Measurements from ENCODE around the gene SHOX. TPM values are rescaled to one million over a fixed set of nuclear protein-coding genes. Genes with fewer than 3 reads are reported as not detected.
A peak's percentile ranks its signal among the peaks of the same experiment; 100 is the strongest.

Gene SHOX
- total RNA-seq, 2 donors from 2014 or later = not detected

DNA sequence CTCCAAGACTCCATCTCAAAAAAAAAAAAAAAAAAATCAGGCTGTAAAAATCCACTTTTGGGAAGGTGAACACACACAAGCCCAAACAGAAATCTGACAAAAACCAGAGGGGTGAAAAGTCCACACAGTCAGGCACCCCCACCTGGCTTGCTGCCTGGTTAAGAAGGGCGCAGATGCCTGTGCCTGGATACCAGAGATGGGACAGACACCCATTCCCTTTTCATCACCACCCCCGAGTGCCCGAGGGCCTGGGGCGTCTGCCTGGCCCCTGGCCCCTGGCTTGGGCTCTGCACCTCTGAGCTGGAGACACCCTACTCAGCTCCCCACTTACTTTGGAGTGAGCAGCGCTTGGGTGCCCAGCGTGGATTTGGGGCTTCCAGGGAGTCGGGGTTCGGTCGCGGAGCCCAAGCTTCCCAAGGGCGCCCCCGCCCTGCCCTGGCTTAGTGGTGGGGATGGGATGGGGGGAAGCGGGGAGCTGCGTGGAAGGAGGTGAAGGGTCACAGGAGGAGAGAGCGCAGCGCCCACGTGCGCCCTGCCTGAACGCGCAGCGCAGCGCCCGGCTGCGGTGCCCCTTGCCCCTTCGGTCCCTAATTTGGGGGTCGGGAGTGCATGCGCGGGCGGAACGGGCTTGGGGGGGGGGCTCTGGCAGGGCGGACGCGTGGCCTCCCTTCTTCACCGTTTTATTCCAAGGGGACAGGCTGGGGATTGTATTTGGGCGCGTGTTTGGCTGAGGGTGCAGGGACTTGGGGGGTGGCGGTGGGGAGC is 11.3 kb downstream of the SHOX start:
- TF ChIP-seq, protein P1, sequence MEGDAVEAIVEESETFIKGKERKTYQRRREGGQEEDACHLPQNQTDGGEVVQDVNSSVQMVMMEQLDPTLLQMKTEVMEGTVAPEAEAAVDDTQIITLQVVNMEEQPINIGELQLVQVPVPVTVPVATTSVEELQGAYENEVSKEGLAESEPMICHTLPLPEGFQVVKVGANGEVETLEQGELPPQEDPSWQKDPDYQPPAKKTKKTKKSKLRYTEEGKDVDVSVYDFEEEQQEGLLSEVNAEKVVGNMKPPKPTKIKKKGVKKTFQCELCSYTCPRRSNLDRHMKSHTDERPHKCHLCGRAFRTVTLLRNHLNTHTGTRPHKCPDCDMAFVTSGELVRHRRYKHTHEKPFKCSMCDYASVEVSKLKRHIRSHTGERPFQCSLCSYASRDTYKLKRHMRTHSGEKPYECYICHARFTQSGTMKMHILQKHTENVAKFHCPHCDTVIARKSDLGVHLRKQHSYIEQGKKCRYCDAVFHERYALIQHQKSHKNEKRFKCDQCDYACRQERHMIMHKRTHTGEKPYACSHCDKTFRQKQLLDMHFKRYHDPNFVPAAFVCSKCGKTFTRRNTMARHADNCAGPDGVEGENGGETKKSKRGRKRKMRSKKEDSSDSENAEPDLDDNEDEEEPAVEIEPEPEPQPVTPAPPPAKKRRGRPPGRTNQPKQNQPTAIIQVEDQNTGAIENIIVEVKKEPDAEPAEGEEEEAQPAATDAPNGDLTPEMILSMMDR (conservative IDR thresholded peaks at IDR 0.05) = no peak
- WGBS, 2 experiments (ENCODE audit: insufficient coverage in 1 of 2, insufficient read length in 1 of 2) = 11 to 28% methylated on average over 4 to 32 of the region's 37 CpGs
- no peaks in the 10 kb centered on the region for H3K9me3 ChIP-seq (ENCODE audit: control insufficient read depth, low read length)
- H3K4me3 Mint-ChIP-seq = no peak overlapping the region
- H3K4me1 ChIP-seq (ENCODE audit: control insufficient read depth, insufficient read depth, low read length) = no peaks in the 10 kb centered on the region
- H3K4me3 ChIP-seq (ENCODE audit: low read length) = no peak overlapping the region
- peaks cover 100% of the 10 kb centered on the region for H3K27me3 ChIP-seq (ENCODE audit: control insufficient read depth, insufficient read depth, low read length, poor library complexity, severe bottlenecking)
- H3K27me3 Mint-ChIP-seq (ENCODE audit: insufficient read depth) = peaks cover 100% of the 10 kb centered on the region
- H3K36me3 ChIP-seq (ENCODE audit: control insufficient read depth, insufficient read depth, low read length) = no peaks in the 10 kb centered on the region
- DNase-seq = peak; percentile 40
- no peaks in the 10 kb centered on the region for H3K36me3 Mint-ChIP-seq (ENCODE audit: low read depth)
- no peak overlapping the region for H3K9ac ChIP-seq (ENCODE audit: extremely low read depth, low read length, poor library complexity, severe bottlenecking)
- H3K4me1 Mint-ChIP-seq = peaks cover 22% of the 10 kb centered on the region
- no peak overlapping the region for H3K27ac ChIP-seq (ENCODE audit: low read depth, low read length)
- H3K27ac Mint-ChIP-seq = no peak overlapping the region
- H3K9me3 Mint-ChIP-seq = peaks cover 4% of the 10 kb centered on the region

DNA sequence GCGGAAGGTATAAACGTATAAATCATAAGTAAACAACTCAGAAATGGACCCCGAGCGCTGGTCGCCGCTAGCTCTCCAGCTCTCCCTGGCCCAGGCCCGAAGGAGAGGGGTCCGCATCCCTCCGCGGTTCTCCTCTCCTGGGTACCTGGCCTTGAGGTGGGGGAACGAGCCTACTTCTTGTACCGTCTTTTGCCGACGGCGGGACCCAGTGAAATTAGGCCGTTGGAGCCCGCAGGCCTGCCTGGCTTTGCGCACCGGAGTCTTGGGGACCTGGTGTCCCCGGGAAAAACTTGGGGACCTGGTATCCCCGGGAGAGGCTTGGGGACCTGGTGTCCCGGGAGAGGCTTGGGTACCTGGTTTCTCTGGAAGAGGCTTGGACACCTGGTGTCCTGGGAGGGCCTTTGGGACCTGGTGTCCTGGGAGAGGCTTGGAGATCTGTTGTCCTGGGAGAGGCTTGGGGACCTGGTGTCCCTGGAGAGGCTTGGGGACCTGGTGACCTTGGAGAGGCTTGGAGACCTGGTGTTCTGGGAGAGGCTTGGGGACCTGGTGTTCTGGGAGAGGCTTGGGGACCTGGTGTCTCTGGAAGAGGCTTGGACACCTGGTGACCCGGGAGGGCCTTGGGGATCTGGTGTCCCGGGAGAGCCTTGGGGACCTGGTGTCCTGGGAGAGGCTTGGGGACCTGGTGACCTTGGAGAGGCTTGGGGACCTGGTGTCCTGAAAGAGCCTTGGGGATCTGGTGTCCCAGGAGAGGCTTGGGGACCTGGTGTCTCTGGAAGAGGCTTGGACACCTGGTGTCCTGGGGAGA is 12.0 kb downstream of the SHOX start:
- Histone ChIP-seq H3K27ac (ENCODE audit: low read depth, low read length) (no peak overlapping the region), H3K27me3 (ENCODE audit: control insufficient read depth, insufficient read depth, low read length, poor library complexity, severe bottlenecking) (peaks cover 95% of the 10 kb centered on the region), H3K4me3 (ENCODE audit: low read length) (no peak overlapping the region), H3K4me1 (ENCODE audit: control insufficient read depth, insufficient read depth, low read length) (no peaks in the 10 kb centered on the region), H3K9ac (ENCODE audit: extremely low read depth, low read length, poor library complexity, severe bottlenecking) (no peak overlapping the region), H3K36me3 (ENCODE audit: control insufficient read depth, insufficient read depth, low read length) (no peaks in the 10 kb centered on the region), H3K9me3 (ENCODE audit: control insufficient read depth, low read length) (no peaks in the 10 kb centered on the region)
- H3K9me3 Mint-ChIP-seq = peaks cover 4% of the 10 kb centered on the region
- H3K36me3 Mint-ChIP-seq (ENCODE audit: low read depth) = no peaks in the 10 kb centered on the region
- peak; percentile 49 for DNase-seq
- H3K27ac Mint-ChIP-seq = no peak overlapping the region
- 21 to 30% methylated on average over 11 to 24 of the region's 24 CpGs for WGBS, 2 experiments (ENCODE audit: insufficient coverage in 1 of 2, insufficient read length in 1 of 2)
- H3K27me3 Mint-ChIP-seq (ENCODE audit: insufficient read depth) = peaks cover 94% of the 10 kb centered on the region
- H3K4me1 Mint-ChIP-seq = peaks cover 20% of the 10 kb centered on the region
- TF ChIP-seq, protein P1 (conservative IDR thresholded peaks at IDR 0.05) = no peak
- no peak overlapping the region for H3K4me3 Mint-ChIP-seq

DNA sequence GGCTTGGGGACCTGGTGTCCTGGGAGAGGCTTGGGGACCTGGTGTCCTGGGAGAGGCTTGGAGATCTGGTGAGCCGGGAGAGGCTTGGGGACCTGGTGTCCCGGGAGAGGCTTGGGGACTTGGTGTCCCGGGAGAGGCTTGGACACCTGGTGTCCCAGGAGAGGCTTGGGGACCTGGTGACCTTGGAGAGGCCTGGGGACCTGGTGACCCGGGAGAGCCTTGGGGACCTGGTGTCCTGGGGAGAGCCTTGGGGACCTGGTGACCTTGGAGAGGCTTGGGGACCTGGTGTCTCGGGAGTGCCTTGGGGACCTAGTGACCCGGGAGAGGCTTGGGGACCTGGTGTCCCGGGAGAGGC is 12.6 kb downstream of the SHOX start:
- peaks cover 88% of the 10 kb centered on the region for H3K27me3 Mint-ChIP-seq (ENCODE audit: insufficient read depth)
- Histone ChIP-seq H3K27ac (ENCODE audit: low read depth, low read length) (no peak overlapping the region), H3K4me3 (ENCODE audit: low read length) (no peak overlapping the region), H3K4me1 (ENCODE audit: control insufficient read depth, insufficient read depth, low read length) (no peaks in the 10 kb centered on the region), H3K9me3 (ENCODE audit: control insufficient read depth, low read length) (no peaks in the 10 kb centered on the region), H3K27me3 (ENCODE audit: control insufficient read depth, insufficient read depth, low read length, poor library complexity, severe bottlenecking) (peaks cover 89% of the 10 kb centered on the region), H3K9ac (ENCODE audit: extremely low read depth, low read length, poor library complexity, severe bottlenecking) (no peak overlapping the region), H3K36me3 (ENCODE audit: control insufficient read depth, insufficient read depth, low read length) (no peaks in the 10 kb centered on the region)
- WGBS, 2 experiments (ENCODE audit: insufficient coverage in 1 of 2, insufficient read length in 1 of 2) = 70 to 80% methylated on average over 2 to 7 of the region's 7 CpGs
- TF ChIP-seq, protein P1 (conservative IDR thresholded peaks at IDR 0.05) = no peak
- no peak overlapping the region for H3K4me3 Mint-ChIP-seq
- peaks cover 14% of the 10 kb centered on the region for H3K4me1 Mint-ChIP-seq
- peaks cover 4% of the 10 kb centered on the region for H3K9me3 Mint-ChIP-seq
- H3K36me3 Mint-ChIP-seq (ENCODE audit: low read depth) = no peaks in the 10 kb centered on the region
- no peak overlapping the region for H3K27ac Mint-ChIP-seq
- DNase-seq = no peak

Data from endodermal cell (in vitro differentiated cells).